Measurements from ENCODE around the gene EIF3B.

Gene EIF3B

GRCh38 chr7:2359610-2360009 is 5.0 kb downstream of the EIF3B start:
- DNase-seq (ENCODE audit: extremely low read depth, low read depth): no peak
- no peak for TF ChIP-seq CTCF (IDR thresholded peaks at IDR 0.05; ENCODE audit: low read depth, low read length)

GRCh38 chr7:2360796-2361195 is 6.2 kb downstream of the EIF3B start:
- DNase-seq (ENCODE audit: extremely low read depth, low read depth): no peak
- TF ChIP-seq CTCF (IDR thresholded peaks at IDR 0.05; ENCODE audit: low read depth, low read length): no peak

GRCh38 chr7:2362385-2363088 is 7.9 kb downstream of the EIF3B start:
- TF ChIP-seq CTCF (IDR thresholded peaks at IDR 0.05; ENCODE audit: low read depth, low read length): no peak
- no peak for DNase-seq (ENCODE audit: extremely low read depth, low read depth)

GRCh38 chr7:2369139-2369538 is 14.5 kb downstream of the EIF3B start:
- no peak for DNase-seq (ENCODE audit: extremely low read depth, low read depth)

GRCh38 chr7:2371329-2371728 is 16.7 kb downstream of the EIF3B start:
- no peak for TF ChIP-seq CTCF (IDR thresholded peaks at IDR 0.05; ENCODE audit: low read depth, low read length)
- DNase-seq (ENCODE audit: extremely low read depth, low read depth): no peak

More at GRCh38 chr7:2369139-2369538, 14.5 kb downstream of the EIF3B start:
- TF ChIP-seq CTCF (IDR thresholded peaks at IDR 0.05; ENCODE audit: low read depth, low read length): no peak

GRCh38 chr7:2372724-2373123 is 18.1 kb downstream of the EIF3B start:
- DNase-seq (ENCODE audit: extremely low read depth, low read depth): no peak

More at GRCh38 chr7:2372724-2373123, 18.1 kb downstream of the EIF3B start:
- no peak for TF ChIP-seq CTCF (IDR thresholded peaks at IDR 0.05; ENCODE audit: low read depth, low read length)
